ENCODE data around the gene RSRC1.

- TF ChIP-seq POLR2A (IDR thresholded peaks at IDR 0.05; ENCODE audit: low read length) (no peak), GATA1 (IDR thresholded peaks at IDR 0.05; ENCODE audit: low read depth, low read length) (no peak)
Observed at GRCh38 chr3:158074591-158074990, 35.3 kb upstream of the RSRC1 start.
